HT1080 (cell line): ENCODE data around the gene CTU2. TPM values are rescaled to one million over a fixed set of nuclear protein-coding genes. Genes with fewer than 3 reads are reported as not detected.

Experiments used
- DNase-seq: peaks from one replicate; pipeline ENCODE4 v3.0.0-alpha.2; 2015; ENCODE audit warnings: low read depth
- total RNA-seq: library from RNA; depleted of rRNA; stranded (reverse); fragments of >200 nt; shearing (Covaris generic); gene quantifications from 2 replicates; pipeline ENCODE4 v1.2.3, GENCODE V29; 2014

The CTU2 gene
- total RNA-seq, 1 experiment from 2014 or later: 31.0 TPM

DNA sequence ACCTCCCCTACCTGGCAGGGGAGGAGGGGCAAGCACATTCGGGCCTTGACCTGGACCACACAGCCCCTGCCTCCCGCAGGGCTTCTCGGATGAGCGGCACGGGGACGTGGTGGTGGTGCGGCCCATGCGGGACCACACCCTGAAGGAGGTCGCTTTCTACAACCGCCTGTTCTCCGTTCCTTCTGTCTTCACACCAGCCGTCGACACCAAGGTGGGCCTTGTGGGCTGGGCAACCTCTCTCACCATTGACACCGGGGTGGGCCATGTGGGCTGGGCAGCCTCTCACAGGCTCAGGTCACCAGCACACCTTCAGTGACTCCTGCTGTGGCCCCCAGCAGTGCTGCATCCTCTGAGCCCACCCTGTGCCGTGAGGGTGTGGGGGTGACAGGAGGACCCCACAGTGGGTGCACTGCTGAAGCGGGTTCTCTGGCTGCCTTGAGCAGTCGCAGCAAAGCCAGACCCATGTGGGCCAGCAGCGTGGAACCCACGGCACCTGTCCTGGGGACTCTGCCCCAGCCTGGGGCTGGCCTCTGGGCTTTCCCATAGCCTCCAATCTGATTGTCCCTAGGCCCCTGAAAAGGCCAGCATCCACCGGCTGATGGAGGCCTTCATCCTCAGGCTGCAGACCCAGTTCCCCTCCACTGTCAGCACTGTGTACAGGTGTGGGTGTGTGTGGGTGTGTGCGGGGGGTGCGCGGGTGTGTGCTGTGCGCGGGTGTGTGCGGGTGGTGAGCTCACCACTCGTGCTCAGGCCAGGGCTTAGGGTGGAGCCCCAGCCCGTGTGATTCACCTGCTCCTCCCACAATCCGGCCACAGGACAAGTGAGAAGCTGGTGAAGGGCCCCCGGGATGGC lies 7.5 kb downstream of the CTU2 start:
- peak; percentile 31 for DNase-seq

DNA sequence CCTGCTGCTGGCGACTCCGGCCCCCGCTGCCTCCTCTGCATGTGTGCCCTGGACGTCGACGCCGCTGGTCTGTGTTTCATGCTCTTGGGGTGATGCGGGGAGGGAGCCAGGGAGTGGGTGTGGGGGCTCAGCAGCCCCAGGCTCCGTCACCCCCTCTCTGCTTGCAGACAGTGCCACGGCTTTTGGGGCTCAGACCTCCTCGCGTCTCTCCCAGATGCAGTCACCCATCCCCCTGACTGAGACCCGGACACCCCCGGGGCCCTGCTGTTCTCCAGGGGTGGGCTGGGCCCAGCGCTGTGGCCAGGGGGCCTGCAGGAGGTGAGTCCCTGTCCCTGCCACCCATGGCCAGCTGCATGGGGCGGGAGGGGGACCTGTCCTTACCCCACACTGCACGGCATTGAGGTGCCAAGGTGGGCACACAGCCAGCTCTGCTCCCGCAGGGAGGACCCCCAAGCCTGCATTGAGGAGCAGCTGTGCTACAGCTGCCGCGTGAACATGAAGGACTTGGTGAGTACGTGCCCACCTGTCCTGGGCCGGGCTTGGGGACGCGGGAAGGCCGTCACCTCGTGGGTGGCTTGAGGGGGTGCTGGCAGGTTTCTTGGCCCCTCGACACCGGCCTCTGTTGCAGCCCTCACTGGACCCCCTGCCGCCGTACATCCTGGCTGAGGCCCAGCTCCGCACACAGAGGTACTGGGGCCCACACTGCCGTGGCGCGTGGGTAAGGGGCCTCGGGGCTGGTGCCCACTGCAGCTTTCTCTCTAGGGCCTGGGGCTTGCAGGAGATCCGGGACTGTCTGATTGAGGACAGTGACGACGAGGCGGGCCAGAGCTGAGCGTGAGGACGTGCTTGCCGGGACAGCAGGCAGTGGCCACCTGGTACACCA lies 8.4 kb downstream of the CTU2 start:
- no peak for DNase-seq

DNA sequence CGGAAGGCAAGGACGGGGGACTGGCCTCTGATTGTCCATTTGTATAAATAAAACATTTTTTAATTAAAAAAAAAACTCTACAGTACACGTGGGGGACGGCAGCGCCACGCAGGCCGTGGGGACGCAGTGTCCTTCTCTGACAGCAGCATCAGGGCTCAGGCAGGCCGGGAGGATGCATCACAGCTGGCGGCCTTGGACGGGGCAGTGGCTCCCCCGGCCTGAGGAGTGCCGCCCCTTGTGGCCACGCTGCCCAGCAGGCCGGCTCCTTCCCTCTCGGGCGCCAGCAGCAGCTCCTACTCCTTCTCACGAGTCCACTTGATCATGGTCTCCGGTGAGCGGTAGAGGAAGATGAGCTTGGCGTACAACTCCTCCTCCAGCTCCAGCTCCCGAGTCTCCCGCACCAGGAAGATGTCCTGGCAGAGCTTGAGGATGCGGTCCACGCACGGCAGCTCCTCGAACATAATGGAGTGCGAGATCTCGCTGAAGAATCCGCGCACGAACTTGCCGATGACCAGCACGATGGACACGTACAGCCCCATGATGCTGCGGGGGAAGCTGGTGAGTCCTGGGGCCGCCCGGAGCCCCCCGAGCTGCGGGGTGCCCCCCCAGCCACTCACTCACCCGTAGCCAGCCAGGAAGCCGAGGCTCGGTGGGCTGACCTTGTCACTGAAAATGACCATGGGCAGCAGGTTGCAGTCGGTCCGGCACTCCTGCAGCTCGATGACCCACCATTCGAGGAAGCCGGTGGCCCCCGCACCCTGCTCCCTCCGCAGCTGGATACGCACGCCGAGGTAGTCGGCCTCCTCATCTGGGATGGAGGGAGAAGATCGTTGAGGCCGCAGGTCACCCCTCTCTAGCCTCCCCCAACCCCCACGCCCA lies 9.2 kb downstream of the CTU2 start:
- no peak for DNase-seq

DNA sequence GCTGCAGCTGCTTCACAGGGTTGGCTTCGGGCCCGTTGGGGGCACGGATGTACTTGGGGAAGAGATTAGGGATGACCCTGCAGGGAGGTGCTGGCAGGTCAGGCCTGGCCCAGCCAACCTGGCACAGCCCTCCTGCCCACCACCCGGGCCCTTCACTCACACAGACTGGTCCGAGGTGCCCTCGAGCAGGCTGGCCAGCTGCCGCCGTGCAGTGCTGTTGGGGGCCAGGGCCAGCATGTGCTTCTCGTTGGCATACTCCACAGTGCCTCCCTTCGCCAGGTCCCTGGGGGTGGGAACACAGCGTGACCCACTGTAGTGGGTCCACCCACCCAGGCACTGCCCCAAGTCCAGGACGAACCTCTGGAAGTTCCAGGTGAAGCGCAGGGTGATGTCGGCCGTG lies 9.9 kb downstream of the CTU2 start:
- no peak for DNase-seq

DNA sequence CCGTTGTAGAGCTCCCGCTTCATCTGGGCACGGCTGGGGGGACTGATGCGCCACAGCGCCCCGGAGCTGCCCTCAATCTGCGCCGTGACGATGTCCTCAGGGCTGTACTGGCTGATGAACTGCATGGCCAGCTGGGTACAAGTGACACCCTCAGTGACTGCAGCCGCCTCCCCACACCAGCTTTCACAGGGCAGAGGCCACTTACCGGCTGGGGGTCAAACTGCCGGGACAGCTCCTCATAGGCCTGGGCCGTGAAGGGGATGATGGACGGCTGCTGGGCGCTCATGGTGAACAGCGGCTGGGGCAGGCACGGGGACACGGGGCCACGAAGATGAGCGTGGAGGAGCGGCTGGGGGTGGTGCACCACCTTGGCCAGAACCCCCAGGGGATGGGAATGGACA lies 10.3 kb downstream of the CTU2 start:
- no peak for DNase-seq

DNA sequence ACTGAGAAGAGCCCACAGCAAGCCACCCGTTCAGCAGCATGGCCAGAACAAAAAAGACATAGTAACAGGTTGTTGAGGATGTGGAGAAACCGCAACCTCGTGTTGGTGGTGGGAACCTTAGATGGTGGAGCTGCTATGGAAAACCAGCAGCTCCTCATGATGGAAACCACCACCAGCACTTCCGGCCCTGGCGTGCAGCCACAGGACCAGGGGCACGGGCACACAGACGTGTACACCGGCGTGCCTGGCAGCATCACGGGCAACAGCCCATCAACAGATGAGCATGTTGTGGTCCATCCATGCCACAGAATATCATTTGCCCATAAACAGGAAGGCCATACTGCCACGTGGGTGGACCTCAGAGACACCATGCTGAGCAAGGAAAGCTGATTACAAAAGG lies 11.9 kb downstream of the CTU2 start:
- DNase-seq: no peak

DNA sequence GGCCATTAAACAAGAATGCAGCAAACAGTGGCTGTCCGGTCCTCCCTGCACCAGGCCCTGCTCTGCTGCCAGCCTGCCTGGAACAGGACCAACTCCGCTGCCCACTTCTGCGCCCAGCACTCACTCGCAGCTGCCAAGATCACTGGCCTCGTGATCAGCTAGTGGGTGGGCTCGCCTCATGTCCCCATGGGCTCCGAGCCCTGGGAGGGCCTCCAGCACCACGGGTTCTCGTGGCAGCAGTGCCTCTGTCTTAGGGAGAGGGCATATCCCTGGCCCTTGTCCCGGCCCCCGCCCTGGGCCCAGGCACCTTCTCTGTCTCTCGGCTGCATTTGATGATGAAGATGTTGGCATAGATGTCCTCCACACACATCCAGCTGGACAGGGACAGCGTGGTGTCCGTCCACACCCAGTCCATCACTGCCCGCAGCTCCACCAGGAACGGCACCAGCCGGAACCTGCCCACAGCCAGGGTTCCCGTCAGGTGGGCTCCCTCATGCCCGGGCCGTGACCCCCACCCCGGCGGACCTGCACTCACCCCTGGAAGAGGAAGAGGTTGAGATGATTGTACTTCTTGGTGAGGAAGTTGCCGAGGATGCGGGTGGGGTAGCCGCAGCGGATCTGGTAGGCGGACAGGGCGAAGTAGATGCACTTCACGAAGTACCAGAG lies 13.1 kb downstream of the CTU2 start:
- DNase-seq: no peak

DNA sequence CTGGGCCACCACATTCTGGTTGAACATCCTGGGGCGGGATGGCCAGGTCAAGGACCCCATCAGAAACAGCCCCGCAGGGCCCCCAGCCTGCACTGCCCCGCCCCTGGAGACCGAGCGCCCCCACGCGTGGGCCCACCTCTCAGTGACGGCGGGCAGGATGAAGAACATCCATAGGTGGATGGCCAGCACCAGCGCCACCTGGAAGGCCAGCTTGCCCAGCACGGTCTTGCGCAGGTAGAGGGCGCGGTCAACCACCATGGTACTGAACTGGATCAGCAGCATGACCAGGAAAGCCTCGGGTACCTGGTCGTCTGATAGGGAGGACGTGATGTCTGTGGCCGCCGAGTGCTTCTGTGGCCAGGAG lies 13.6 kb downstream of the CTU2 start:
- no peak for DNase-seq

DNA sequence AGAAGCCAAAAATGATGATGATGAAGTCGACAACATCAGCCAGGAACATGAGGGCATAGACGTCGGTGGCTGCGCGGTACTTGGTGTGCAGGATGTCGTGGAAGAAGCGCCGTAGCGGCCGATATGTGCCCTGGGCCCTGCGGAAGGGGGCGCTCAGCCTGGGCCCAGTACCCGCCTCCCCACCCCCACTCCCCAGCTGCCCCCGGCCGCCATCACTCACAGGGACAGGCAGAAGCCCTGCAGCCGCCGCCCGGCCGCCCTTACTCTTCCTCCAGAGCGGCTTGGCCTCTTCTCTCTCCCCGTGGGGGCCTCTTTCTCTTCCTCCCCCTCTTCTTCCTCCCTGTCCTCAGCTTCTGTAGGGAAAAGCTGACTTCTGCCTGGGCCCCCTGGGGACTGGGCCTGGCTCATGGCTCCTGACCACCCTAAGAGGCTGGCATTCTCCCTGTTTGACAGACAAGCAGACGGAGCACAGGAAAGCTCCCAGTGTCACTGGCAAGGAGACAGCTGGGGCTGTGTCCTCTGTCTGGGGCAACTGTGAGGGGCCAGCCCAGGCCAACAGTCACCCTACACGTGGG lies 14.2 kb downstream of the CTU2 start:
- no peak for DNase-seq

DNA sequence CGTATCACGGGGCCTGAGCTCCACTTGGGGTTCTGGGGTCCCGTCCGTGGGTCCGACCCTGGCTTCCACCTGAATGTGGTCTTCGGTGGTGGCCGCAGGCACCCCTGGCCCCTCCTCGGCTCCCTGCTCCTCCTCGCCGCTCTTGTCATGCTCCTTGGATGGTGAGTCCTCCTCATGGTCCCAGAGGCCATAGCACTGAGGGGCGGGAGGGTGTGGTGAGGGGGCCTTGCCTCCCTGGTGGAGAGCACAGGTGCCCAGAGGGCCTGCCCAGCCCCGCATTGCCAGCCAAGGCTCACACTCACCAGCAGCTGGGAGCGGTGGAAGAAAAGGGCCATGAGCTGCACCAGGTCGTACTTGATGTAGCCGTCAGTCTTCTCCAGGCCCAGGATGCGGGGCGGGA lies 14.9 kb downstream of the CTU2 start:
- DNase-seq: no peak

DNA sequence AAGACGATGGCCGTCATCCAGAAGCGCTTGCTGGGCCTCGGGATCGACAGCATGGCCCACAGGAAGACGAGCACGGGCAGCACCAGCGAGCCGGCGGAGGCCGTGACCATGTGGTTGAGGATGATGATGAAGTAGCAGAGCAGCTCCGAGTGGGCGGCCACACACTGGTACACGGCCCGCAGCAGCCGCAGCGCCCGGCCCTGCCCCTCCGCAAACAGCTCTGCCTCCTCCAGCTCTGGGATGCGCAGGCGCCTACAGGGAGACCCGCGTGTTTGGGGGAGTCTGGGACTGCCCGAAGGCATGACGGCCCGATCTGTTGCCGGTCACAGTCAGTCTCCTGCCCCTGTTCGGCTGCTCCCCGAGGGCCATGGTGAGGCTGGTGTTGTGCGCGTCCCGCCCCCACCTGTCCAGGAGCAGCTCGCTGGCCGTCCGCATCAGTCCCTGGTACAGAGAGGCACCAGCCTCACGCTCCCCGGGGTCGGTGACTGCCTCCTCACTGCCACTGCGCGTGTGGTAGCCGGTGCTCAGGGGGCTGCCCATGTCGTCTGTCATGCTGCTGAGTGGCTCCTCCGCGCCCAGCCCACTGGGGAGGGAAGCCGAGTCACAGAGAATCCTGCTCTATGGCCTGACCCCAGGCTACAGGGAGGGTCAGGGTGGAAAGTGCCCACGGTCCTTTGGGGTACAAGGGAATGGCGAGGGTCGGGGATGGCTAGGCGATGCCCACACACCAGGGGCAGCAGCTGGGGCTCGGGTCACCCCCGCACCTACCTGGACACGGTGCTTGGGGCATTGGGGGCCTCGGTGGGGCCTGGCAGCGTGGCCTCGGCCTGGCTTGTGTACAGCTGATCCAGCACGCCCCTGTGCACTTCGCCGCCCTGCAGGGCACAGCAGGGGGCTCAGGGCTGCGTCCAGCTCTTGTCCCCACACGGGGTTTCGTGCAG lies 15.8 kb downstream of the CTU2 start:
- DNase-seq: no peak

DNA sequence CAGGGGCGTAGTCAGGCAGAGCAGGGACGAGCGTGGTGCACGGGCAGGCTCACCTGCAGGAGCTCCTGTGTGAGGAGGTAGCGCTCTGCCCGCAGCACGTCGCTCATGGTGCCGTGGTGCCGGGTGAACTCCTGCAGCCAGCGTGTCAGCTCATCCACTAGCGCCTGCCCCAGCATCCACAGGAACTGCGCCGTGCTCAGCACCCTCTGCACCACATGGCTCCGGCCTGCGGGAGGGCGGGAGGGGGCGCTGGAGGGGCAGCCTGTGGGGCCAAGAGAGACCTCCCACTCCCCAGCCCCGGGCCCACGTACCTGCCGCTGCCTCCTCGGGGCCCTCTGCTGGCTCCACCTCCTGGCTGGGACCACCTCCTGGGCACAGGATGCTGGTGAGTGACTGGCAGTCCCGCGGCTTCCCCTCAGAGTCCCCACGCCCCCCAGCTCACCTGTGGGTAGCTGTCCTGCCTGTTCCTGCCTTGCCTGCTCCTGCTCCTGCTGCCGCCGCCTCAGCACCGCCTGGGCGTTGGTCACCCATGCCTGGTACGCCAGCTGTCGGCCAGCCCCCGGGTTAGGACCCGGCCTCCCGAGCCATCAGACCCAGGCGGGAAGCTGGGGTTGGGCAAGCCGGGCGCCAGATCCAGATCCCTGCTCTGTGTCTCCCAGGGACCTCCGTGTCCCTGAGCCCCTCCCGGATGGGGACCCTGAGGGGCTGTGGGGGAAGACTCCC lies 16.6 kb downstream of the CTU2 start:
- DNase-seq: no peak

DNA sequence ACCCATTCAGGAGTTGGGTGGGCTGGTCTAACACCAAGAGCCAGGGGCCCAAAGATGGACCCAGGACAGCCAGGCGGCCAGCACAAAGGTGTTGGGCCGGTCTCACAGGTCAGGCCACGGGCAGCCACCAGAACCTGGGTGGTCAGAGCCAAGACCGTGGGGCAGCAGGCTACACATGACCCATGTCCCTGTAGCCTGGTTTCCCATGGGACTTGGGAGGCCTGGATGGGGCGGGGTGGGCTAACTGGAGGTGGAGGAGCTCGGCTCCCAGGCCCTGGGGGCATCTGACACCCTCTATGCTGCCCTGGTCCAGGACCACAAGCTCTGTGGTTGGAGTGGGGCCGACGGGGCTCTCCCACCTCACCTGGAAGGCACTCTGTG lies 17.2 kb downstream of the CTU2 start:
- DNase-seq: no peak

DNA sequence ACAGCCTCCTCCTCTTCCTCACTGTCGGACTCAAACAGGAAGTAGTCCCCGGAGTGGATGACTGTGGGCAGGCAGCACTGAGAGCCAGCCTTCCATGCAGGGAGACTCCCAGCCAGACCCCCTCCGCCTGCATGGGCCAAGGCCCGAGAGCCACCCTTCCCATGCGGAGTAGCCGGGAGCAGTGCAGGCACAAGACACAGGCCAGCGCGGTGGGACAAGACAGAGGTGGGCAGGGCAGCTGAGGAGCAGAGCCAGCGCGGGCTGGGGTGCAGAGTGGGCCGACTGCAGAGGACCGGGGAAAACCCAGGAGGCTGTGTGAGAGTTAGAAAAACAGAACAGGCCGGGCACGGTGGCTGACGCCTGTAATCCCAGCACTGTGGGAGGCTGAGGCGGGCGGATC lies 17.6 kb downstream of the CTU2 start:
- no peak for DNase-seq

DNA sequence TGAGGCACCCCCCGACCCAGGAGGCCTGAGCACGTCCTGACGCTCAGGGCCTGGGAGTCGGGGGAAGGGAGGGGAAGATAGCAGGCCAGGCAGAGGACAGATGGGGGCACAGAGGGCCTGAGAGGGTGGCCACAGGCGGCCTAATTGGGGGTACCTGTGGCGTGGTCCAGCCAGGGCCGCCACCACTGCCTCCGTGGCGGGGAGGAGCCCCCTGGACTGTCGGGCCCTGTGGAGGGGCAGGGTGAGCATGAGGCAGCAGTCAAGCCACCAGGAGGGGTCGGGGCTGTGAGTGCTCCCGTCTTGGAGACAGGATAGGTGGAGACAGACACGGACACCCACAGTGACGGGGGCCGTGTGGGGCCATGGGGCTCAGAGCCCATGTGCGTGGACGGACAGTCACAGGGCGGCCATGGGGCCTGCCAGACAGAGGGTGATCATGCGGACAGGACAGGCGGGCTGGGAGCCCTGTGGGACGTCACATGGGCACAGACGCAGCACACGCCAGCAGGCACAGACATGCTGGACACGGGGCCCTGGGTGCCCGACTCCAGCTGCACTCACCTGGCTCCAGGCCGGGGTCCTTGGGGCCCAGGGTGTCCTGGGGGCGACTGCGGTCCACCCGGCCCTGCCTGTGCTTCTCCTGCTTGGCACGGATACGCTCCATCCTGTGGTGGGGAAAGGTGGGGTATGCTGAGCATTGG lies 18.7 kb downstream of the CTU2 start:
- no peak for DNase-seq

DNA sequence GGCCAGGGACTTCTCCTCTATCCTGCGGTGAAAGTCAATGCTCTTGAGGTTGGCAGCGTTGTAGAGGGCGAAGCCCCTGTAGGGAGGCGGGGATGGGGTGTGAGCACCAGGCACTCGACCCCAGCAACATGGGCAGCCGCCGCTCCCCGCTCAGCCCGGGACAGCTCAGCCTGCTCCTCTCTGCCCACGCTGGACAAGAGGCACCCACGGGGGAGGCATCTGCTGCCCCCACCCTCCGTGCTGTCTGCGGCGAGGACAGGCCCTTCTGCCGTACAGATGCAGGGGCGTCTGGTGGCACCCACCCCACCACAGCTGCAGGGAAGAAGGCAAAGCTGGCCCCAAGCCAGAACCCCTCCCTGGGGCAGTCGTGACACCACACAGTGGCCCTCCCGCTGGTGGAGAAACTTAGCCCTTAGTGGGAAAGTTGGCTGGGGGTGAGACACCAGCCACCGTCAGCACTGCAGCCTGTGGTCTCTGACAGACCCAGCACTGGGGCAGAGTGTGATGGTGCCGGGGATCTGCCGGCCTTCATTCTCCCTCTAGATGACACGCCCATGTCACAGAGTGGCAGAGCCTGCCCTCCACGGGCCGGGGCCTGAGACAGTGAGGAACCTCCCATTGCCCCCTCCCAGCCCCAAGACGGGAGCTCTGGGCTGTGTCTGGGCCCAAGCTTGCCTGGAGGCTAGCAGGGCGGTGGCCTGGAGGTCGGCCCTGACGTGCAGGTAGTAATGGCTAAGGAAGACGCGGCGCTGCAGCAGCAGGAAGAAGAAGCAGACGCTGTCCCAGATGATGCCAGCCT lies 19.5 kb downstream of the CTU2 start:
- DNase-seq: no peak

DNA sequence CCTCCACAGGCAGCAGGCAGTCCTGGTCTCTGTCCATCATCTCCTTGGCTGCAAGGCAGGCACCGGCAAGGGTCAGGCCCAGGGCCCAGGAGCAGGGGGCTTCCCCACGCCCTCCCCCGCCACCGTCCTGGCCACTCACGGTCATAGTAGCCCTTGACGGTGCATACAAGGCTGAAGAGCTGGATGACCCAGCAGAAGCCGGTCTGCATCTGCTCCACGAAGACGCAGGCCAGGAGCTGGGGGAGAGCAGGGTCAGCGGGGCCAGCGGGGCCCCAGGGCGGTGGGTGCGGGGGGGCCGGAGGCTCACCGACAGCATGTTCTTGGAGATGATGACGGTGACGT lies 20.1 kb downstream of the CTU2 start:
- no peak for DNase-seq

DNA sequence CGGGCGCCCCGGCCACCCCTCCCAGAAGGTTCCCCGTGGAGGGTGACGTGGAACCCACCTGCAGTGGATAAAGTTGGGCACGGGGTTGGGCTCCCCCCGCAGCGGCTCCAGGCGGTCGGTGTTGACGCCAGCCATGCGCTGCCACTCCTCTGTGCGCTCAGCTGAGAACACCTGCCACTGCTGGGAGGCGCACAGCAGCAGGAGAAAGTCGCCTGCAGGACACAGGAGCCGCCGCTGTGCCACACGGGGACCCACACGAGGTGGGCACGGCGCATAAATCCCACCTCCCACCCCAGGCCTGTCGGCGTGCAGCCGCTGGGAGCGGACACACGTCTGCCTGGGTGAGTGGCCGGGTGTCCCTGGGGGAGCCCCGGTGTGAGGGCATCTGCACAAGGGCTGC lies 20.7 kb downstream of the CTU2 start:
- DNase-seq: no peak
